ENCODE data around the gene NAP1L4. TPM values are rescaled to one million over a fixed set of nuclear protein-coding genes. Genes with fewer than 3 reads are reported as not detected.
A peak's percentile ranks its signal among the peaks of the same experiment; 100 is the strongest.

Gene NAP1L4, protein sequence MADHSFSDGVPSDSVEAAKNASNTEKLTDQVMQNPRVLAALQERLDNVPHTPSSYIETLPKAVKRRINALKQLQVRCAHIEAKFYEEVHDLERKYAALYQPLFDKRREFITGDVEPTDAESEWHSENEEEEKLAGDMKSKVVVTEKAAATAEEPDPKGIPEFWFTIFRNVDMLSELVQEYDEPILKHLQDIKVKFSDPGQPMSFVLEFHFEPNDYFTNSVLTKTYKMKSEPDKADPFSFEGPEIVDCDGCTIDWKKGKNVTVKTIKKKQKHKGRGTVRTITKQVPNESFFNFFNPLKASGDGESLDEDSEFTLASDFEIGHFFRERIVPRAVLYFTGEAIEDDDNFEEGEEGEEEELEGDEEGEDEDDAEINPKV
- total RNA-seq: 10 to 100 TPM; 67.2 to 99.0 (median 82.4) TPM

DNA sequence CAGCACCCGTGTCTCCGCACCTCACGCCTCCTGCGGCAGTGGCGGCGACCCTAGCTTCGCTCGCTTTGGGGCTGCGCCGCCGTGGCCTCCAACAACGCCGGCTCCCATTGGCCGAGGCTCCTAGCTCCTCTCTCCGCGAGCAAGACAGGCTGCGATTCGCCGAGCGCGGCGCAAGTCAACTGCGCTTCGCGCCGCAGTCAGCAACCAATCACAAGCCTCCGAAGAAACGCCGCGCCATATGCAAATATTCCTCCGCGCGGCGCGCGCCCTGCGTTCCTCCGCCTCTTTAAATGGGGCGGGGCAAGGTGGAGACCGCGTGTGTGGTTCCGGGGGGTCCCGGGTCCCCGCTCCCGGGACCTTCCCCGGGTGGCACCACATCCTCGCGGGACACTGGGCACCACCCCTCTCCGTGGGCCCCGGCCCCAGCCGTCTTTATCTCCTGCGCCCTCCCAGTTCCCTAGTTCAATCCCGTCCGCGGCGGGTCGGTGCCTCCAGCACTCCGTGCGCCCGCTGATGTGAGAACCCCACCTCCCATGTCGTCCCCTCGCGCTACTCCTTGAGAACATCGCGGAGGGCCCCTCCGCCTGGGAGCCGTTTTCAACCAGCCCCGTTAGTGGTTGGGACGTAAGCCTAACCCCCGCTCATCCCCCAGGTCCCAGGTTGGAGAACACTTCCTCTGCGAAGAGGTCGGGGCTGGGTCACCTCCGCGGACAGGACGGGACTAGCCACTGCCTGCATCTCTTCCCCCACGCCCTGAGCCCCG, at the start of gene NAP1L4:
TSS of gene NAP1L4 (minus strand) at position 96 of the 763 bp plus-strand sequence. CDS start 13,109 bp downstream, outside the sequence.
- TF ChIP-seq, protein P1, sequence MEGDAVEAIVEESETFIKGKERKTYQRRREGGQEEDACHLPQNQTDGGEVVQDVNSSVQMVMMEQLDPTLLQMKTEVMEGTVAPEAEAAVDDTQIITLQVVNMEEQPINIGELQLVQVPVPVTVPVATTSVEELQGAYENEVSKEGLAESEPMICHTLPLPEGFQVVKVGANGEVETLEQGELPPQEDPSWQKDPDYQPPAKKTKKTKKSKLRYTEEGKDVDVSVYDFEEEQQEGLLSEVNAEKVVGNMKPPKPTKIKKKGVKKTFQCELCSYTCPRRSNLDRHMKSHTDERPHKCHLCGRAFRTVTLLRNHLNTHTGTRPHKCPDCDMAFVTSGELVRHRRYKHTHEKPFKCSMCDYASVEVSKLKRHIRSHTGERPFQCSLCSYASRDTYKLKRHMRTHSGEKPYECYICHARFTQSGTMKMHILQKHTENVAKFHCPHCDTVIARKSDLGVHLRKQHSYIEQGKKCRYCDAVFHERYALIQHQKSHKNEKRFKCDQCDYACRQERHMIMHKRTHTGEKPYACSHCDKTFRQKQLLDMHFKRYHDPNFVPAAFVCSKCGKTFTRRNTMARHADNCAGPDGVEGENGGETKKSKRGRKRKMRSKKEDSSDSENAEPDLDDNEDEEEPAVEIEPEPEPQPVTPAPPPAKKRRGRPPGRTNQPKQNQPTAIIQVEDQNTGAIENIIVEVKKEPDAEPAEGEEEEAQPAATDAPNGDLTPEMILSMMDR (IDR thresholded peaks at IDR 0.05): no peak
- TF ChIP-seq POLR2A (IDR thresholded peaks at IDR 0.05): no peak
- DNase-seq (ENCODE audit: low spot score in 2 of 2): peak; percentile 95 to 99
- intact Hi-C loops (cut with DNase I; ENCODE audit: low total_unique reads): no loop called here
- WGBS, 2 donors: 0% methylated on average over 29 to 66 of the region's 77 CpGs
- H3K4me3 ChIP-seq (ENCODE audit: low read depth, poor library complexity, severe bottlenecking): peak within 1 kb of the TSS; percentile 66

DNA sequence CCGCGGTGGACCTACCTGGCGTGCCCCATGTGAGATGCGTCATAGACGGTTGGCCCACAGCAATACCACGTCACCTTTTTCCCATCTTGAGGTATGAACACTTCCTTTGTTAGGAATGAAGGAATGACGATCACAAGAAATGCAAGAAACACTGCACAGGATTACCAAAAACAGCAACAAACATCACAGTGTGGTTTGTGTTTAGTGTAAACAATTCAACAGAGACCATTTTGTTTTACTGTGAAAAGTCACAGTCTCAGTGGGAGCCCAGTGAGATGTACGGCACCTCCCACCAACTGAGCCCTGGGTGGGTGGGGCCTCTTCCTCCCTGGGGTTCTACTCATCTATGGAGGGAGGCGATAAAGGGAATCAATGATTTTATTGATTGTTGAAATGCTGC, 48.8 kb upstream of the NAP1L4 start:
- no peak for TF ChIP-seq POLR2A (IDR thresholded peaks at IDR 0.05)
- TF ChIP-seq, protein P1 (IDR thresholded peaks at IDR 0.05): no peak
- no peak overlapping the region for H3K4me3 ChIP-seq (ENCODE audit: low read depth, poor library complexity, severe bottlenecking)
- WGBS, 2 donors: 86 to 91% methylated on average over 9 of the region's 9 CpGs
- no peak for DNase-seq (ENCODE audit: low spot score in 2 of 2)
- intact Hi-C loops (cut with DNase I; ENCODE audit: low total_unique reads): no loop called here

DNA sequence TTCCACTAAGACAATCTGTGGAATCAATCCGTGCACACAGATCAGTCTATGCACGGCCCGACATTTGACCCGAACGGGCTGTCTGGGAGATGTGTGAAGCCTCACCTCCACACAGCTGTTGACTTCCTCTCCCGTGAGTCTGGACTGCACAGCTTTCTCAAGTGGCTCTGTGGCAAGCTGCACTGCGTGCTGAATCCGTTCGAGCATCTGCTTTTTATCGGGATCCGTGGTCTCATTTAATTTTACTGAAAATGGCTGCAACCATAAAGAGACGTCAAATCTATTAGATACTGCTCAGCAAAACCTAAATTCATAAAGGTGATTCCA, 45.8 kb upstream of the NAP1L4 start:
- intact Hi-C loops (cut with DNase I; ENCODE audit: low total_unique reads): loop anchor here (5.0 kb wide), 2 partner anchors 54 to 179 kb away; partner anchors contain the start of gene MRGPRG
- DNase-seq (ENCODE audit: low spot score in 2 of 2): no peak
- no peak overlapping the region for H3K4me3 ChIP-seq (ENCODE audit: low read depth, poor library complexity, severe bottlenecking)
- TF ChIP-seq, protein P1 (IDR thresholded peaks at IDR 0.05): no peak
- TF ChIP-seq POLR2A (IDR thresholded peaks at IDR 0.05): no peak
- 61 to 76% methylated on average over 12 of the region's 12 CpGs for WGBS, 2 donors

DNA sequence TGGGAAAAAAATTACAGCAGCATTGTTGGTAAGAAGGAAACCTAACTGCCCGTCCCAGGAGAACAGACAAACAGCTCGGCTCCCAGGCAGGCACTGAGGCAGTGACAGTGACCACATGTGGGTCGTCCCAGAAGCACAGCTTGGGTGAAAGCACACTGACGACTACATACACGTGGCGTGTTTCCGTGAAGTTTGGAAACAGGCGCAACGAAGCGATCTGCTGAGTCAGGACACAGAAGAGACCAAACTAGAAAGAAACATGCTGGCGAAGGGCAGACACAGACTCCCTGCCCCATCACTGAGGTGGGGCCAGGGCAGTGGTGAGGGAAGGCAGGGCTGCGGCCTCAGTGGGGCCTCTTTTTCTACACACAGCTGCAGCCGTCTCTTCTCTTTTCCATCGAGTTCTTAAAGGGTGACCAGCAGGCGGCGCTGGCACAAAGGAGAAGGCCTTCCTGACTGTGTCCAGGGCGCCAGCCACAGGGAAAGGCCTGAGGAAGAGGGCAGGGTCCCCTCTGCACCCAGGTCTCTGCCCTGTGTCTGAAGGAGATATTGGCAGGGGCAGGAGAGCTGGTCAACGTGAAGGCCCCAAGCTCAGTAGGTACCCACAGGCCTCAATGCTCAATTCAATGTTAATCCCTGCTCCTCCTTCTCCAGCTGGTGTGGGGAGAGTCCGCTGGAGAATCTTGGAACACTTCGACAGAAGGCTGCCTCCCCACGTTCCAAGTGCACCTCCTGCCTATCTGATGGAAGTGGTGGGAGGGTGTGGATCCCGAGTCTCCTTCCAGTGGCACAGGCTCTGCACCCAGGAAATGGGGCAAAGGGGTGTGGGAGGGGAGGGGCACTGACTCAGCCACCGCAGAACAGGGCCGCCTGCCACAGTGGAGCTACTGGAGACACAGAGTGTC, 45.2 kb upstream of the NAP1L4 start:
- peak; percentile 74 to 93 for DNase-seq (ENCODE audit: low spot score in 2 of 2)
- WGBS, 2 donors: 47 to 51% methylated on average over 24 of the region's 24 CpGs
- TF ChIP-seq, protein P1 (IDR thresholded peaks at IDR 0.05): no peak
- intact Hi-C loops (cut with DNase I; ENCODE audit: low total_unique reads): loop anchor here (5.0 kb wide), 2 partner anchors 55 to 180 kb away; partner anchors contain the start of gene MRGPRG
- no peak overlapping the region for H3K4me3 ChIP-seq (ENCODE audit: low read depth, poor library complexity, severe bottlenecking)

DNA sequence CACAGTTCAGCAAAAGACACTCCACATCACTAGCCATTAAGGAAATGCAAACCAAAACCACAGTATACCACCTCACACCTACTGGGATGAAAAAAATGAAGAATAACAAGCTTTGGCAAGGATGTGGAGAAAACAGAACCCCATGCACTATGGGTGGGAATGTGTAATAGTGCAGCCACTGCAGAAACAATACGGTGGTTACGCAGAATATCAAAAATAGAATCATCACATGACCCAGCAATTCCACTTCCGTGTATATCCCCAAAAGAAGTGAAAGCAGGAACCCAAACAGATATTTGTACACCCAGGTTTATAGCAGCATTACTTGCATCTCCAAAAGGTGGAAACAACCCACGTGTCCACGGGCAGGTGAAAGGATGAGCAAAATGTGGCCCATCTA, 44.3 kb upstream of the NAP1L4 start:
- no peak for TF ChIP-seq POLR2A (IDR thresholded peaks at IDR 0.05)
- TF ChIP-seq, protein P1 (IDR thresholded peaks at IDR 0.05): no peak
- WGBS, 2 donors: 76 to 79% methylated on average over 5 of the region's 5 CpGs
- intact Hi-C loops (cut with DNase I; ENCODE audit: low total_unique reads): loop anchor here (5.0 kb wide), 2 partner anchors 56 to 181 kb away; partner anchors contain the start of gene MRGPRG
- H3K4me3 ChIP-seq (ENCODE audit: low read depth, poor library complexity, severe bottlenecking): no peak overlapping the region
- DNase-seq (ENCODE audit: low spot score in 2 of 2): no peak

Data from lower leg skin (tissue), 4 donors.